Osteoblast (primary cell): ENCODE results near the gene MRRF. TPM values are rescaled to one million over a fixed set of nuclear protein-coding genes. Genes with fewer than 3 reads are reported as not detected.

Experiments
- DNase-seq: peaks from one replicate; pipeline ENCODE4 v3.0.0; 2011; ENCODE audit warnings: low spot score, mixed read lengths; ENCODE audit not compliant: insufficient read length; ENCODE audit errors: missing footprints
- H2AFZ ChIP-seq: 2 replicates; pipeline ENCODE4 v1.6.0; 2011; ENCODE audit warnings: mild to moderate bottlenecking, low read length
- H3K27ac ChIP-seq: 2 replicates; pipeline ENCODE4 v1.5.1; 2011; ENCODE audit warnings: mild to moderate bottlenecking, low read depth, low read length, moderate library complexity
- H3K27me3 ChIP-seq: 2 replicates; pipeline ENCODE4 v1.6.0; 2012; ENCODE audit warnings: mild to moderate bottlenecking, control low read depth, inconsistent platforms, low read length, moderate library complexity; ENCODE audit not compliant: insufficient read depth
- H3K36me3 ChIP-seq: 2 replicates; pipeline ENCODE4 v1.5.1; 2011; ENCODE audit warnings: mild to moderate bottlenecking, low read length, control low read depth, moderate library complexity; ENCODE audit not compliant: insufficient read depth
- H3K4me1 ChIP-seq: 2 replicates; pipeline ENCODE4 v1.5.1; 2011; ENCODE audit warnings: mild to moderate bottlenecking, low read length, control low read depth, moderate library complexity; ENCODE audit not compliant: insufficient read depth
- H3K4me2 ChIP-seq: 2 replicates; pipeline ENCODE4 v1.6.0; 2011; ENCODE audit warnings: mild to moderate bottlenecking, low read length; ENCODE audit not compliant: insufficient read depth
- H3K4me3 ChIP-seq: fragments of 200-600 bp; sonication (generic); 3 replicates; pipeline ENCODE4 v1.5.1; 2012; ENCODE audit warnings: mild to moderate bottlenecking, low read length, inconsistent platforms; ENCODE audit not compliant: insufficient read depth
- H3K79me2 ChIP-seq: 2 replicates; pipeline ENCODE4 v1.6.0; 2012; ENCODE audit warnings: mild to moderate bottlenecking, low read length, control low read depth, inconsistent platforms; ENCODE audit not compliant: insufficient read depth
- H3K9me3 ChIP-seq: 2 replicates; pipeline ENCODE4 v1.5.1; 2011; ENCODE audit warnings: low read depth, low read length, control low read depth
- H4K20me1 ChIP-seq: 2 replicates; pipeline ENCODE4 v1.6.0; 2012; ENCODE audit warnings: mild to moderate bottlenecking, low read length, control low read depth; ENCODE audit not compliant: insufficient read depth
- total RNA-seq: library from RNA; depleted of rRNA; stranded (reverse); fragments of >200 nt; gene quantifications from 2 replicates; pipeline ENCODE4 v1.2.3, GENCODE V29; 2012
- TF ChIP-seq, protein P1 (sequence below): IDR thresholded peaks from 2 replicates; pipeline ENCODE4 v1.5.1; 2011; ENCODE audit warnings: mild to moderate bottlenecking, low read depth, low read length, moderate library complexity; ENCODE audit errors: extremely low read depth

Gene MRRF
- total RNA-seq, 1 donor, result 35.8 TPM

DNA sequence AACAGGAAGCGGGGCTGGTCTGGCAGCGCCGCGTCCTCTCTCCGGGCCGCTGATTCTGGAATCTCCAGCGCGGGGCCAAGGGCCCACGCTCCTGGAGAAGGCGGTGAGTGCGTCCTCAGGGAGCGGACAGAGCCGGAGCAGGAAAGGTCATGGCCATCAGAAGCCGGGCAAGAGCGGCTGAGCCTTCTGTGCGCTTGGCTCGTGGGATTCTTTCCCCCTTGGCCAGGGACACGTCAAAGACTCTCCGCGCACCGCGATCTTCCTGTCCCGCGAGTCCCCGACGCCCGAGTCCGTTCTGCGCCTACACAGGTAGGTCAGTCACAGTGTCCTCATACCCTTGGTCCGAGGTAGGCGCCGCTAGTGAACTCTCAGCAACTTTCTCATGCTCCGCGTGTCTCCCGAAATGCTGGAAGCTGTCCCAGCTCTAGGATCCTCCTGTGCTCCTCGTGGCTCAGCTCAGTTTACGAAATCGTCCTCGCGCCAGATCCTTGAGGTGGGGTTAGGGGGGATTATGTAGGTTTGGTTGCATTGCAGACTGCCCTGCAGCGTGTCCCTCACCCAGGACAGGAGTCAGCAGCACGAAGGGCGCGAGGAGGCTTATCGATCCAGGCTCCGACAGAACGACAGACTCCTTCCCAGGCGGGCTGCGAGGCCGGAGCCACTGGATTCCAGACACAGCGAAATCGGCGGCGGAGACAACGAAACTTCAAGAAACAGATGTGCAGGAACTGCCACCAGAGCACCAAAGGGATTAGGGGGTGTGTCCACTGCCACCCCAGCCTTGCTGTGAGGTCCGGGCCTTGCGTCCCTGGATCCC is 44.6 kb upstream of the MRRF start:
- Histone ChIP-seq H3K27ac (no peak overlapping the region), H3K36me3 (no peaks in the 10 kb centered on the region), H2AFZ (no peak overlapping the region), H3K4me2 (peak overlapping the region; percentile 67), H4K20me1 (no peaks in the 10 kb centered on the region), H3K27me3 (peaks cover 92% of the 10 kb centered on the region), H3K4me3 (peak overlapping the region; percentile 55), H3K4me1 (peaks cover 11% of the 10 kb centered on the region), H3K79me2 (no peaks in the 10 kb centered on the region), H3K9me3 (no peaks in the 10 kb centered on the region)
- TF ChIP-seq, protein P1, sequence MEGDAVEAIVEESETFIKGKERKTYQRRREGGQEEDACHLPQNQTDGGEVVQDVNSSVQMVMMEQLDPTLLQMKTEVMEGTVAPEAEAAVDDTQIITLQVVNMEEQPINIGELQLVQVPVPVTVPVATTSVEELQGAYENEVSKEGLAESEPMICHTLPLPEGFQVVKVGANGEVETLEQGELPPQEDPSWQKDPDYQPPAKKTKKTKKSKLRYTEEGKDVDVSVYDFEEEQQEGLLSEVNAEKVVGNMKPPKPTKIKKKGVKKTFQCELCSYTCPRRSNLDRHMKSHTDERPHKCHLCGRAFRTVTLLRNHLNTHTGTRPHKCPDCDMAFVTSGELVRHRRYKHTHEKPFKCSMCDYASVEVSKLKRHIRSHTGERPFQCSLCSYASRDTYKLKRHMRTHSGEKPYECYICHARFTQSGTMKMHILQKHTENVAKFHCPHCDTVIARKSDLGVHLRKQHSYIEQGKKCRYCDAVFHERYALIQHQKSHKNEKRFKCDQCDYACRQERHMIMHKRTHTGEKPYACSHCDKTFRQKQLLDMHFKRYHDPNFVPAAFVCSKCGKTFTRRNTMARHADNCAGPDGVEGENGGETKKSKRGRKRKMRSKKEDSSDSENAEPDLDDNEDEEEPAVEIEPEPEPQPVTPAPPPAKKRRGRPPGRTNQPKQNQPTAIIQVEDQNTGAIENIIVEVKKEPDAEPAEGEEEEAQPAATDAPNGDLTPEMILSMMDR, result no peak
- peak; percentile 91 for DNase-seq

DNA sequence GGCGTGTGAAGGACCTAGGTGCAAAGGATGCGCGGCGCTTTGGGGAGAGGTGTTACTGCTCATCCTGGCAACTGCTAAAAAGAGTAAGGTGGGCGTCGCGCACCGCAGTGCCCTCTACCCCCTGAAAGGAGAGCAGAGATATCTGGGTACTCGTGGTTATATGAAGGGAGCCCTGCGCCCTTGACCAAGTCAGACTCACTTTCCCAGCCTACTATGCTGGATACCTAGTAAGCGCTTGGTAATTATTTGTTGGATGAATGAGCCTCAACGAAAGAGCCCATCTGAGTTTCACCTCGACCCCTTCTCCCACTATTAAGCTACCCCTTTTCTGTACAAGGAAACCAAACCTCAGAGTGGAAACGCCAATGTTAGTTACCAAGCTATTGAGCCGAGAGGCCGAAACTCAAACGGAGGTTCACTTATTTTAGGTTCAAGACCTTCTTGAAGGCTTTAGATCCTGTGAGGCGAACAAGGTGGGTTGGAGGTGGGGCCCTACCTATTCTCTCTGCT is 44.0 kb upstream of the MRRF start:
- DNase-seq, result peak; percentile 80
- H4K20me1 ChIP-seq, result no peaks in the 10 kb centered on the region
- H3K36me3 ChIP-seq, result no peaks in the 10 kb centered on the region
- H3K79me2 ChIP-seq, result no peaks in the 10 kb centered on the region
- TF ChIP-seq, protein P1, result no peak
- H3K4me1 ChIP-seq, result peaks cover 11% of the 10 kb centered on the region
- H3K27ac ChIP-seq, result no peak overlapping the region
- H3K4me2 ChIP-seq, result no peak overlapping the region
- no peaks in the 10 kb centered on the region for H3K9me3 ChIP-seq
- peaks cover 92% of the 10 kb centered on the region for H3K27me3 ChIP-seq
- no peak overlapping the region for H2AFZ ChIP-seq
- H3K4me3 ChIP-seq, result no peak overlapping the region

DNA sequence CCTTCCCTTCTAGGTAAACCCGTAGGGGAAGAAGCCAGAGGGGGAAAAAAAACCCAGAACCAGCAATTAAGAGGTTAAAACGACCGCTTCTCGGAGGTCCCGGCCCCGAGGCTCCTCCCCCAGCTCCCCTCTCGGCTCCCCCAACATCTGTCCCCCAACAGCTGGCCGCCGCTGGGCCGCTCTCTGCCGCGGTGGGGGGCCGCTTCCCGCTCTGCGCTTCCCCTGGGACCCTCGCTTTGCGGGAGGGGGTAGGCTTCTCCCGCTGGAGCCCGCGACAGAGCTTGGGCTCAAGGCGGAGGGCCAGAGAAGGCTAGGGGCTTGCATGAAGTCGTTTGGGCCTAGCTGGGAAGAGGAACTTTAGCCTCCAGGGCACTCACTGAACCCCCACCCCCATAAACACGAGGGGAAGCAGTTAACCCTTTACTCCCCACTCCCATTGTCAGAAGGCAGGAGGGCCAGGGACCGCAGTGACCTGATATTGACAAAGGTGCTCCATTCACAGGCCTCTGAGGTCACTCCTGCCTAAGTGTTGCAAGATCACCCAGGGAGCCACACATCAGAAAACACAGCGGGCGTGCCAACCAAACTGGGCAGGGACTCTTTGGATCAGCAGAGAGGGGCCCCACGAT is 43.4 kb upstream of the MRRF start:
- Histone ChIP-seq H3K27me3 (peaks cover 92% of the 10 kb centered on the region), H3K4me3 (no peak overlapping the region)

More for the DNA sequence above, 43.4 kb upstream of the MRRF start:
- no peaks in the 10 kb centered on the region for H3K9me3 ChIP-seq
- H3K27ac ChIP-seq, result no peak overlapping the region
- H3K36me3 ChIP-seq, result no peaks in the 10 kb centered on the region
- H3K4me2 ChIP-seq, result no peak overlapping the region
- H3K79me2 ChIP-seq, result no peaks in the 10 kb centered on the region
- H3K4me1 ChIP-seq, result peaks cover 11% of the 10 kb centered on the region
- H4K20me1 ChIP-seq, result no peaks in the 10 kb centered on the region
- TF ChIP-seq, protein P1, result no peak
- H2AFZ ChIP-seq, result no peak overlapping the region
- DNase-seq, result peak; percentile 82
